ENCODE results near the gene FAAH2.
"Not testable (repeated sequence)": the region's sequence is repeated elsewhere in the genome, so short reads cannot be mapped to it uniquely, and the experiment has no call there.

Gene FAAH2

DNA sequence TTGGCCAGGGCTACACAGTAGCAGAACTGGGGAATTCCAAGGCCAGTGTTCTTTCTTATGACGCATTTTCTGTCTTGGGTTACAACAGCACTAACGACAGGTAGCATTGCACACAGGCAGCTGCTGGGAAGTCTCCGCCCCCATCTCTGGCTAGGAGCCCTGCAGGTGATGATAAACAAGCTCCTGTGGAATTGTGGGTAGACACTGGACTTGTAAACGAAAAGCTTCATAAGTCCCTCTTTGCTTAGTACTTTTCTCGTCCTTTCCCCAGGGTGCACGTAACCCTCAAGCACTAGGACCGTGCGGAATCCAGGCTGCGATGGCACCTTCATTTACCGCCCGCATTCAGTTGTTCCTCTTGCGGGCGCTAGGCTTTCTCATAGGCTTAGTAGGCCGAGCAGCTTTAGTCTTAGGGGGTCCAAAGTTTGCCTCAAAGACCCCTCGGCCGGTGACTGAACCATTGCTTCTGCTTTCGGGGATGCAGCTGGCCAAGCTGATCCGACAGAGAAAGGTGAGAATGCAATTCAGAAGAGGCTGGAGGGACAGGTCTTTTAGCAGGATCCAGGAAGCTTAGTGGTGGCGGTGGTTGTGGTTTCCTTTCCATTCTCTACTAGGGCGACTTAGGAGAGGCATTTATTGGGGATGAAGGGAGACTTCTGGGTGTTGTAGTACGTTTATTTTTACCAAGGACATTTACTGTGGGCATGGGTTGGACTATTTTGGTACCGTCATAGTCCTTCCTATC, at the start of gene FAAH2:
Gene FAAH2, plus strand, starts transcription at position 200 of the 745 bp plus-strand sequence. Its CDS starts 120 bp downstream, at position 320.
- no peak for DNase-seq

- no peak for DNase-seq
Measured at GRCh38 chrX:57241967-57242366, 44.5 kb upstream of the FAAH2 start.

DNA sequence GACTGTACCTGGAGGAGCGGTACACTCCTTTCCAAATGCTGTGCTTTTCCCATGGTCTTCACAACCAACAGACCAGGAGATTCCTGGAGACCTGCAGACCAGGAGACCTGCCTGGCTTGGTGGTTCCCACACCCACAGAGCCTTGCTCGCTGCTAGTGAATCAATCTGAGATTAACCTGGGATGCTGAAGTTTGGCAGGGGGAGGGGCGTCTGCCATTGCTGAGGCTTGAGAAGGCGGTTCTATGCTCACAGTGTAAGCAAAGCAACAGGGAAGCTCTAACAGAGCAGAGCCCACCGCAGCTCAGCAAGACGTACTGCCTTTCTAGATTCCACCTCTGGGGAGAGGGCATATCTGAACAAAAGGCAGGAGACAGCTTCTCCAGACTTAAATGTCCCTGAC, 34.5 kb upstream of the FAAH2 start:
- no peak for DNase-seq

DNA sequence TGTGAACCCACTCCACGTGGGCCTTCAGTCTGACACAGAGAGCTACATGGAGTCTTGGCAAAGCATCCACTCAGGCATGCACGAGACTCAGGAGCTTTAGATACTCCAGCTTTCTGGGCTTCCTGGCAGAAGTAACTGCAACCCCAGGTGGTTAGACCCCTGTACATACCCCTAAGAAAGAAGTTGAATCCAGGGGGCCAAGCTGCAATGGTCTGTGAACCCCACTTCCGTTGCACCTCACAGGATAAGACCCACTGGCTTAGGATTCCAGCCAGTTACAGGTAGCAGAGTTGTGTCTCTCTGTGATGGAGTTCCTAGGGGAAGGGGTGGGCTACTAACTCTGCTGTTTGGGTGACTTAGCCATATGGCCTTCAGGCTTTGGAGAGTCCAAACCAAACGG, 21.4 kb upstream of the FAAH2 start:
- no peak for DNase-seq

GRCh38 chrX:57266275-57266674, 20.2 kb upstream of the FAAH2 start:
- no peak for DNase-seq

GRCh38 chrX:57266871-57267270, 19.6 kb upstream of the FAAH2 start:
- no peak for DNase-seq

DNA sequence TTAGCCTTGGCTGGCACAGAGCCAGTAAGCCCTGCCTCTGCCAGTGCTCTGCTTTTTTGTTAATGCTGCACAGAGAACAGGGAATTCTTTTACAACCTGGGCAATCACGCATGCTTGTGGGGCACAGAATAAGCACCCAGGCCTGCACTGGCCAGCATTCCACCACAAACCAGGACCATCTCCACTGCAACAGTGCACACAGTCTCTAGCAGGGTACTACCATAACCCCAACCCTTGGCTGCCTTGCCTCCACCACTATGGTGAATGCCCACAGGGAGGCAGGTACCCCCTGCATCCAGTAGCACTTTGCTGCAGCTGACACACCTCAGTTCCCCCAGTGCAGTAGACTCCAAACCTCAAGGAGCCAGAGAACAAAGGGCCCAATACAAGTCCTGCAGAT, 19.2 kb upstream of the FAAH2 start:
- no peak for DNase-seq

DNA sequence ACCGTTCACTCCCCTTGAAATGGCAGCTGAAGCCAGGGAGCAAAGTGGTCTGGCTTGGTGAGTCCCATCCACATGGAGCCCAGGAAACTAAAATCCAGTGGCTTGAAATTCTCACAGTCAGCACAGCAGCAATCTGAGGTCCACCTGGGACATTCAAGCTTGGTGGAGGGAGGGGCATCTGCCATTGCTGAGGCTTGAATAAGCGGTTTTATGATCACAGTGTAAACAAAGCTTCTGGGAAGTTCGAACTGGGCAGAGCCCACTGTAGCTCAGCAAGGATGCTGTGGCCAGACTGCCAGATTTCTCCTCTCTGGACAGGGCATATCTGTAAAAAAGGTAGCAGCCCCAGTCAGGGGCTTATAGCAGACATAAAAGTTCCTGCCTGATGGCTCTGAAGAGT, 15.5 kb upstream of the FAAH2 start:
- DNase-seq = no peak

GRCh38 chrX:57282568-57282967, 3.9 kb upstream of the FAAH2 start:
- no peak for DNase-seq

DNA sequence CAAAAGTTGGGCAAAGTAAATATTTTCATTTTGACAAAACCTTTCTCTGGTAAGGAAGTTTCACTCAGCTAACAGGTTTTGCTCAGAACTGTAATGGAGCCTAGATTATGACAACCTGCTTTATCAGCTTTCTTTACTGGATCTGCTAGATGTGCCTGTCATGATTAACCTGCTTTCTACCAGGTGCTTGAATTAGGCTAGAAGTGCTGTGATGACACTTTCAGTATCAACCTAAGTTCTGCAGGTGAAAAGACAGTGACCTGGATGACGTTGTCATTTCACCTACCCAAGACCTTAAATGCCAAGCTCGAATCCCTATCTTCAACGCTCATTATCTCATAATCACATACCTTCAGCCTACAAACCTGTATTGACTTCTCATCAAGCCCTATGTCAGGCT, 1.5 kb upstream of the FAAH2 start:
- DNase-seq = no peak

DNA sequence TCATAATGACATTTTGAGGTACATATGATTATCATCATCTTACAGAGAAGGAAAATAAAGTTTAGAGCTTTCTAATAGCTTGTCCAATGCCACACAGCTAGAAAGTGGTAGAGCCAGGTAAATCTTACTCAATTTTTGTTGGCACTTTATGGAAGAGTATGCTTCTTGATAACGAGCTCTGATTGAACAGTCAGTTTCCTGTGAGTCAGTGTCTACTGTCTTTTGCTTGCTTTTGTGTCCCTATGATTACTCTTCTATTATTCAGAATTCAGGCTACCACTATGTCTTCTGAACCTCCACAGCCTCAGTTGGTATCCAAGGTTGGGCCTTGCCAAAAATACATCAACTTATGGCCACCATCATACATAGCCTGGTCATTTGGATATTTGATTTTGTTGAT, 2.6 kb downstream of the FAAH2 start:
- no peak for DNase-seq

DNA sequence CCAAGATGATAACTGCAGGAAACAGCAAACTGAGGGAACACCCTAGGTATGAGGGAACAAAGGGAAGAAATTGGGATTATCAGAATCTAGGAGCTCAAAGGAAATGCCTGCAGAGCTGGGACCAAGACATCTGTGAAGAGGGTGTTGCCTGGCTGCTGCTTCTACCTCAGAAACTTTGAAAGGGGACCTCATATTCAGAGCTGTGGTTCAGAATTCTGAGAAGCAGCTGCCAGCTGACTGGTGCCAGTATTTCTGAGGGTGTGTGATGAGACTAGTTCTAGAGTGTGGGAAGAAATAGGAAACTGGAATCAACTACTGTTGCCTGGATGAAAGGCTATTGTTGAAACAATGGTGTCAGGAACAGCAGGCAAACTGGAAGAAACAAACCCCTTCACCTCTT, 8.5 kb downstream of the FAAH2 start:
- DNase-seq = no peak

- DNase-seq = not testable (repeated sequence)
Measured at GRCh38 chrX:57295679-57296078, 9.2 kb downstream of the FAAH2 start.

DNA sequence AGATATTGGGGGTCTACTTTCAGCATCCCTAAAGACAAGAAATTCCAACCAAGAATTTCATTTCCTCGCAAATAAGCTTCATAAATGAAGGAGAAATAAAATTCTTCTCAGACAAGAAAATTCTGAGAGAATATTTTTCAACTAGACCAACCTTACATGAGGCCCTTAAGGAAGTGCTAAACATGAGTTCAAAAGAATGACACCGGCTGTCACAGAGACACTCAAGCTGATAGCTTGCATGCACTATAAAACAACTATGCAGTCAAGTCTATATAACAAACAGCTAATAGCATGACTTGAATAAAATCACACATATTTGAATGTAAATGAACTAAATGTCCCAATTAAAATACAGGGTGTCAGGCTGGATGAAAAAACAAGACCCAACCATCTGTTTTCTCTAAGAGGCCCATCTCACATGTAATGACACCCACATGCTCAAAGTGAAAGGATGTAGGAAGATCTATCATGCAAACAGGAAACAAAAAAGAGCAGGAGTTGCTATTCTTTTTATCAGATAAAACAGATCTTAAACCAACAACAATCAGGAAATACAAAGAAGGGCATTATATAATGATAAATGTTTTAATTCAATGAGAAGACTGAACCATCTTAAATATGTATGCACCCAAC, 27.2 kb downstream of the FAAH2 start:
- no peak for DNase-seq

DNA sequence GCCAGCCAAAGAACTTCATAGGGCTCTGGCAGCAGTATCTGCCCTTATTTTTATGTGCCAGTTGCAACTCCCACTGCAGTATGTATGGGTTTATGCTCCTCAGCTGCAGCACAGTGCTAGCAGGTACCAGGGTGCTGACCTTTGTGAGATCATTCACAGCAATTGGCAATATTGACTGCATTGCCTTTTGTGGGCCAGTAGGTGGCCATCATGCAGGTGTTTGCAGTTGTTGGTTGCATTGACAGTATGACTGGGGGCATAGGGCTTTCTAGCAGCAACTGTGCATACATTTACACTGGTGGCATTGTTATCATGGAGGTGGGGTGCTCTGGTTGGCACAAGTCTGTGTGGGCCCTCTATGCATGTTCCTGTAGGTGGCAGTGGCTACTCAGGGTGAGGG, 42.5 kb downstream of the FAAH2 start:
- no peak for DNase-seq

DNA sequence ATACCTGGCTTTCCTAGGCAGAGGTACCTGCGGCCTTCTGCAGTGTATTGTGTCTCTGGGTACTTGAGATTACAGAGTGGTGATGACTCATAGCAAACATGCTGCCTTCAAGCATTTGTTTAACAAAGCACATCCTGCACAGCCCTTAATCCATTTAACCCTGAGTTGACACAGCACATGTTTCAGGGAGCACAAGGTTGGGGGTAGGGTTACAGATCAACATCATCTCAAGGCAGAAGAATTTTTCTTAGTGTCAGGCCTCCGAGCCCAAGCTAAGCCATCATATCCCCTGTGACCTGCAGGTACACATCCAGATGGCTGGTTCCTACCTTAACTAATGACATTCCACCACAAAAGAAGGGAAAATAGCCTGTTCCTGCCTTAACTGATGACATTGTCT, 49.3 kb downstream of the FAAH2 start:
- not testable (repeated sequence) for DNase-seq

- DNase-seq = no peak
Measured at GRCh38 chrX:57353472-57354132, 67.1 kb downstream of the FAAH2 start.

DNA sequence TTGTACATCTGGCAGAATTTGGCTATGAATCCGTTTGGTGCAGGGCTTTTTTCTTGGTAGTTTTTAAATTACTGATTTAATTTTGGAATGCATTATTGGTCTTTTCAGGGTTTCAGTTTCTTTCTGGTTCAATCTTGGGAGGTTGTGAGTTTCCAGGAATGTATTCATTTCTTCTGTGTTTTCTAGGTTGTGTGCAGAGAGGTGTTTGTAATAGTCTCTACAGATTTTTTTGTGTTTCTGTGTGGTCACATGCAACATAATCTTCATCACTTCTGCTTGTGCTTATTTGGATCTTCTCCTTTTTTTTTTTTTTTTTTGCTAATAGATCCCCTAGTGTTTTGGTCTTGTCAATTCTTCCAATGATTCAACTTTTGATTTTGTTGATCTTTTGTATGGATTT, 77.6 kb downstream of the FAAH2 start:
- DNase-seq = no peak

GRCh38 chrX:57366430-57366829, 79.9 kb downstream of the FAAH2 start:
- DNase-seq = no peak

GRCh38 chrX:57367649-57368048, 81.1 kb downstream of the FAAH2 start:
- DNase-seq = no peak

- no peak for DNase-seq
Measured at GRCh38 chrX:57368158-57368557, 81.7 kb downstream of the FAAH2 start.

DNA sequence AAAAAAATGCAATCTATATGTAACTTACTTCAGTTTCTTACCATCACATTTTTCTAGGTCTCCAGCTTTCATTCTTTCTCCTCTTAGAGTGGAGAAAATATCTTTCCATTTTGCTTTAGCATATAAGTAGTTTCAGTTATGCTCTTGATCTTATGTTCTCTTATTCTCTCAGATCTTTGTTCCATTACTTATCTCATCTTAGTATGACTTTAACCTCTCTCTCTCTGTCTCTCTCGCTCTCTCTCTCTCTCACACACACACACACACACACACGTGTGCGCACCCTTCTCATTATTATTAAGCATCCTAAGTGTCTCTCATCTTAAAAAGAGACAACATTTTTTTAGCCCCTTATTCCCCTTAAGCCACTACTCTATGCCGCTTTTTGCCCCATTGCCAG, 92.8 kb downstream of the FAAH2 start:
- DNase-seq = no peak

DNA sequence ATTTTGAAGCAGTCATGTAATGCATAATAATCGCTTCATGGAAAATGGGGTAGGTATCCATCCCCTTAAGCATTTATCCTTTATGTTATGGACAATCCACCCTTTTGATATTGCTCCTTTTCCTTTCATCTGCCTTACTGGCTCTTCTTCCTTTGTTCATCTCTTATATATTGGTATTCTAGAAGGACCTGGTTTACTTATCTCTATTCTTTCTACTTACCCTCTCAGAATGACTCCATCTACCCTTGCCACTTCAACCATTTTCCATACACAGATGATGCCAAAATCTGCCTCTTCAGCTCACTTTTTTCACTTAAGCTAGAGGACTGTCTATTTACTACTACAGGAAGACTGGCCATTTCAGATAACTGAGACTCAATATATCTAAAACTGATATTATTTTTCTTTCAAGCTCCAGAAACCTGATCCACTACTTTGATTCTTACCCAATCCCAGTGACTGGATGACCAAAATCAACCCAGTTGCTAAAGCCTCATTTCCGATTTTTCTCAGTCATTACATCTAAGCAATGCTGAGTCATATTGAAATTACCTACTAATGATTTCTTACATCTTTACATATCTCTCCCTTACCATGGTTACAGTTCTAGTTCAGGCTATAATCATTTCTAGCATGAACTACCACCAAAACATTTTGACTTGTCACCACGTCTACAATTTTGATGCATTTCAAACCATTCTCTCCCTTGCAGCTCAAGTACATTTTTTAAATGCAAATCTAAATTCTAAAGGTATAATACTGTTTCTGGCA, 93.7 kb downstream of the FAAH2 start:
- no peak for DNase-seq
